ENCODE data around the gene ABL1.

Gene ABL1

DNA sequence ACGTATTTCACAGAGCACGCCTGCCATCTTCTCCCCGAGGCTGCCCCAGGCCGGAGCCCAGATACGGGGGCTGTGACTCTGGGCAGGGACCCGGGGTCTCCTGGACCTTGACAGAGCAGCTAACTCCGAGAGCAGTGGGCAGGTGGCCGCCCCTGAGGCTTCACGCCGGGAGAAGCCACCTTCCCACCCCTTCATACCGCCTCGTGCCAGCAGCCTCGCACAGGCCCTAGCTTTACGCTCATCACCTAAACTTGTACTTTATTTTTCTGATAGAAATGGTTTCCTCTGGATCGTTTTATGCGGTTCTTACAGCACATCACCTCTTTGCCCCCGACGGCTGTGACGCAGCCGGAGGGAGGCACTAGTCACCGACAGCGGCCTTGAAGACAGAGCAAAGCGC, 51.9 kb downstream of the ABL1 start:
- TF ChIP-seq, protein P1, sequence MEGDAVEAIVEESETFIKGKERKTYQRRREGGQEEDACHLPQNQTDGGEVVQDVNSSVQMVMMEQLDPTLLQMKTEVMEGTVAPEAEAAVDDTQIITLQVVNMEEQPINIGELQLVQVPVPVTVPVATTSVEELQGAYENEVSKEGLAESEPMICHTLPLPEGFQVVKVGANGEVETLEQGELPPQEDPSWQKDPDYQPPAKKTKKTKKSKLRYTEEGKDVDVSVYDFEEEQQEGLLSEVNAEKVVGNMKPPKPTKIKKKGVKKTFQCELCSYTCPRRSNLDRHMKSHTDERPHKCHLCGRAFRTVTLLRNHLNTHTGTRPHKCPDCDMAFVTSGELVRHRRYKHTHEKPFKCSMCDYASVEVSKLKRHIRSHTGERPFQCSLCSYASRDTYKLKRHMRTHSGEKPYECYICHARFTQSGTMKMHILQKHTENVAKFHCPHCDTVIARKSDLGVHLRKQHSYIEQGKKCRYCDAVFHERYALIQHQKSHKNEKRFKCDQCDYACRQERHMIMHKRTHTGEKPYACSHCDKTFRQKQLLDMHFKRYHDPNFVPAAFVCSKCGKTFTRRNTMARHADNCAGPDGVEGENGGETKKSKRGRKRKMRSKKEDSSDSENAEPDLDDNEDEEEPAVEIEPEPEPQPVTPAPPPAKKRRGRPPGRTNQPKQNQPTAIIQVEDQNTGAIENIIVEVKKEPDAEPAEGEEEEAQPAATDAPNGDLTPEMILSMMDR (IDR thresholded peaks at IDR 0.05; ENCODE audit: borderline replicate concordance, control extremely low read depth, extremely low read depth, insufficient read depth, missing control alignments), result no peak
- no peak for DNase-seq (ENCODE audit: low spot score)
- in situ Hi-C loops (cut with MboI; ENCODE audit: low sequenced_read_pairs, unreplicated experiment), result no loop called here

DNA sequence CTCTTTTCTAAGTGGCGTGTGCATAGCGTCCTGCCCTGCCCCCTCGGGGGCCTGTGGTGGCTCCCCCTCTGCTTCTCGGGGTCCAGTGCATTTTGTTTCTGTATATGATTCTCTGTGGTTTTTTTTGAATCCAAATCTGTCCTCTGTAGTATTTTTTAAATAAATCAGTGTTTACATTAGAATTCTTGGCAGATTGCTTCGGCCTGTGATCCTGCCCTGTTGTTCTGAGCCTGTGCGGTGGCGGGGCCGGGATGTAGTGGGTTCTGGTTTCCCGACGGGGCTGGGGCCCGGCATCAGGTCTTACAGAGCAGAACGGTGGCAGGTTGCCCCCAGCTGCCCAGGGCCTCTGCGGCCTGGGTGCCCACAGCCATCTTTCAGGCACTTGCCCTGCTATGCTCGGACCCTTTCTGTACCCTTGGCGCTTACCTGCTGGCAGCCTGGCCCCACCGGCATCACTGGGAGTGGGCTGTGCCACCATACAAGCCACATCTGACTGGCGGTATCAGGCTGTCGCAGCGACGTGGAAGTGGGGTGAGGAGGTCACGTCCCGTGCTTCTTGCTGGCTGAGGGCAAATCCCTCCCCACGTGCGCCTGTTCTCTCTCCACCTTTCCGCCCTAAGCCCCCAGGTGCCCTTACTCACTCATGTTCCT, 52.6 kb downstream of the ABL1 start:
- no peak for DNase-seq (ENCODE audit: low spot score)
- in situ Hi-C loops (cut with MboI; ENCODE audit: low sequenced_read_pairs, unreplicated experiment), result no loop called here
- TF ChIP-seq, protein P1 (IDR thresholded peaks at IDR 0.05; ENCODE audit: borderline replicate concordance, control extremely low read depth, extremely low read depth, insufficient read depth, missing control alignments), result no peak

DNA sequence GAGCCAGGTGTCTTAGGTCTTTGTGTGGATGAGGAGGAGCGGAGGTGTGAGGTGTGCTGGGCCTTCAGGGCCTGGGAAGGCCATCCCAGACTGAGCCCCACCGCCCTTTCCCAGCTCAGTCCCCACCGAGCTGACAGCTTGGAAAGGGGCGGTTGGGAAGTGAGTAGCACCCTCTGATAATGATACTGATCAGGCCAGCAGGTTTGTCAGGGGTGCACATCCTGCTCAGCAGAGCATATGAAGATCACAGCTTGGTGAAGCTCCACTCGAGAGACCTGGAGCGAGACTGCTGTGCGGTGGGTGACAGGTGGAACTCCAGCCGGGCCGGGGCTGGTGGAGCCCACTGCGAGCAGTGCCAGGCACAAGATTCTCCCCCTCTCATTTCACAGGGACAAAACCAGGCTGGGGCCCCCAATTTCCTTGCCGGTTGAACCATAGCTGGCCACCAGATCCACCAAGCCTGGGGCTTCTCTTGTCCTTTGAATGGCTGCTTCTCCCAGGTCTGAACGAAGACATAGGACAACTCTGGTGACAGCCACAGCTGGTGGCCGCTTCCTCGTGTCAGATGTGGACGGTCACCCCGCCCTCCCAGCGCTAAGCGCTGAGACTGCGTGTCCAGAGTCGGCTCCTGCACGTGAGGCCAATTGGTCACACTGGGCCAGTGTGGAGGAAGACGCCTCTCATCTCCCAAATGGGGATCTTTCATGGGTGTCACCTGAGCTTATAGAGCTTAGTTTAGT, 53.3 kb downstream of the ABL1 start:
- TF ChIP-seq, protein P1 (IDR thresholded peaks at IDR 0.05; ENCODE audit: borderline replicate concordance, control extremely low read depth, extremely low read depth, insufficient read depth, missing control alignments), result no peak
- in situ Hi-C loops (cut with MboI; ENCODE audit: low sequenced_read_pairs, unreplicated experiment), result no loop called here
- no peak for DNase-seq (ENCODE audit: low spot score)

DNA sequence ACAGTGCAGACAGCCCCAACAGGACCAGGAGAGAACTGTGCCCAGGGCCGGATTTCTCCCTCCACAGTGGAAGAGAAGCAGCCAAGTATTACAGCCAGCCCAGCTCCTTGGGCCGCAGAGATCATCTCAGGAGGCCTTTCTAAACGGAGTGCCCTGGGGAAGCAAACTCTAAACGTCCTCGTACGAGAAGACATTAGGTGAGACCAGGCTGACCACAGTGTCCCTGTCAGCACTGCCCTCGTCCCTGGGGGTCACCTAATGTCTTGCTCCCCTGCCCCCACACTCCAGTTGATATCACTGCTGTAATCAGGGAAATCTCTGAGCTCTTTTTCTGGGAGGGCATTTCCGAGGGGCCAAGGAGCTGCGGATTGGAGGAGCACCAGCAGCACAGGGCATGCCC, 55.1 kb downstream of the ABL1 start:
- DNase-seq (ENCODE audit: low spot score), result no peak
- TF ChIP-seq, protein P1 (IDR thresholded peaks at IDR 0.05; ENCODE audit: borderline replicate concordance, control extremely low read depth, extremely low read depth, insufficient read depth, missing control alignments), result no peak
- in situ Hi-C loops (cut with MboI; ENCODE audit: low sequenced_read_pairs, unreplicated experiment), result no loop called here

DNA sequence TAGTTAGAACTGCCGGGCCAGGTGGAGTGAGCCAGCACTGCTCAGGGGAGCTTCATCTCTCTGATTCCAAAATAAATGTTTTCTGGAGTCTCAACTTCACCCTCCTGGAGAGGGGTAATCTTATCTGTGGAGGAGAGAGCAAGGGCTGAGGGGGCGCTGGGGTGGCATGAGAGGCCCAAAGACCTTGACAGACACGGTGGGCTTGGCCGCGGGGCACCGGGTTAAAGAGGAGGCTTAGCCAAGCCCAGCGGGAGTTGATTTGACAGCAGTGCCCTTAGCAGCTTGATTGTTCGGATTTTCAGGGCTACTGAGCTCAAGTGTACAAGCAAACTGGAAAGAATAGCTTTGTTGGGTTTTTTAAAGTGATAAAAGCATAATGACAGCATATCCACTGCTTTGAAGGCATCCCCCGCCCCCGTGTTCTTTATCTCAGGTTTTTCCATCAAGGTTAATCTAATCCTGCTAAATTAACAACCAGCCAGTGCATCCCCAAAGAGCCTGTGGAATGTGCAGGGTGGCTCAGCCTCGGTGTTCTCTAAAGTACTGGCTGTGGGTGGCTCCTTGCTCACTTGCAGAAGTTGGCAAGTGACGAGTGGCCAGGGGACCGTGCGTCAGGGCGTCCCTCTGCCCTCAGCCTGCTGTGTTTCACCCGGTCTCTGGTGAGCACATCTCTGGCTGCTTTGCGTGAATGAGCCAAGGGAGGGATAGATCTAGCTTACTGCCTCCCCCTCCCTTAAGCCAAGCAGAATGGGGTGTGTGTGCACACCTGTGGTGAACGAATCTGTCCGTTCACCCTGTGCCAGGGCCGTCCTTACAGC, 56.0 kb downstream of the ABL1 start:
- no peak for DNase-seq (ENCODE audit: low spot score)
- in situ Hi-C loops (cut with MboI; ENCODE audit: low sequenced_read_pairs, unreplicated experiment), result no loop called here
- TF ChIP-seq, protein P1 (IDR thresholded peaks at IDR 0.05; ENCODE audit: borderline replicate concordance, control extremely low read depth, extremely low read depth, insufficient read depth, missing control alignments), result no peak

DNA sequence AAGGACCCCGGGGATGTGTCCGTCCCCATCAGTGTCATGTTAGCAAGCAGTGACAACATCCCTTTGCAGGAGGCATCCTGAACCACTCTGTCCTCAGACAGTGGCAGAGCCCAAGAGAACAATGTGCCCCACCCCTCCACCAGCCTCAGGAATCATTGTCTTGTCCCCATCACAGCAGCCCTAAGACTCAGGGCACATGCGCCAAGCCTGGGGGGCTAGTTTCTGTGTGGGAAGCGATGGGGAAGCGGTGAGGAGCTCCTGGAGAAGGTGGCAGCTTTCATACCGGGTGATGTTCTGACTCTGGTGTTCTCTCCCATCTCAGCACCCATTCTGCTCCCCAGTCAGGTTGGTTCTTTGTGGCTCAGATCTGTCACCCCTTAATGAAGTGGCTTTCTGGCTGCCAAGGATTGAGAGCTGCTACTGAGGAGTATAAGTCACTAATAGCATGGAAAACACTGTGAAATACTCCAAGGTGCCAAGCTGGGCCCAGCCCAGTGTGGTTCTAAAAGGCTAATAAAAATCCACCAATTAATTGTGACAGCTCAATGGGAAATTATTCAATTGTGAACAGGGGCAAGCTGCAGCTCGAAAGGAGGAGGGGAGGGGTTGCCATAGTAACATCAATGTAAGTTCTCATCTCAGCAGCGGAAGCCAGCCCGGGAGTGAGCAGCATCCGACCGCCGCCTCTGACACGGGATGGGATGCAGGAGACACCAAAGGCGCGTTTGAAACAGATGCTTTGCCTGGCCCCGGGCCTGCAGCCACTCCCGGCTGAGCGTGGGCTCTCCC, 56.8 kb downstream of the ABL1 start:
- TF ChIP-seq, protein P1 (IDR thresholded peaks at IDR 0.05; ENCODE audit: borderline replicate concordance, control extremely low read depth, extremely low read depth, insufficient read depth, missing control alignments), result no peak
- DNase-seq (ENCODE audit: low spot score), result no peak
- in situ Hi-C loops (cut with MboI; ENCODE audit: low sequenced_read_pairs, unreplicated experiment), result no loop called here
